GM21528 (cell line): Measurements from ENCODE around the gene TRPV3.
"Not testable (repeated sequence)": the region's sequence is repeated elsewhere in the genome, so short reads cannot be mapped to it uniquely, and the experiment has no call there.

ENCODE experiments used
- ATAC-seq: cut with Tn5 transposase; IDR thresholded peaks from one replicate; pipeline ENCODE4 v1.9.1; 2021; ENCODE audit warnings: mild to moderate bottlenecking, moderate library complexity; ENCODE audit not compliant: unreplicated experiment, low FRiP score

TRPV3 gene

DNA sequence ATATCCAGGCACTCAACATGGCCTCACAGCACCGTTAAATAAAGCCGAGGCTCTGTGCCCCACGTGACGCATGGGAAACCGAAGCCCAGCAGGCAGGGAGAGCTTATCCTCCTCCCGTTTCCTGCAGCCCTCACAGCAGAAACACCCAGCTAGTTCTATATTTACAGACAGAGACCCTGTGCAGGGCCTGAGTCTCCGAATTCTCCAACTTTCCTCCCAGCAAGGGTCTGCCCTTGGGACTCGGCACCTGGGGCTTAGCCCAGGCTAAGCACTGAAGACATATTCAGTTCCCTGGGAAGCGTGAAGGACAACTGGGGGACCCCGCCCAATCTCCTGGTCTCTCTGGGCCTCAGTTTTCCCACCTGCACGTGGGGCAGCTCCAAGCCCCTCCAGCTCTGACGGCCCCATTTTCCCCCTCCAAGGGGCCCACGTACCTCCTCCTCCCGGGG, 29.2 kb downstream of the TRPV3 start:
- ATAC-seq, result no peak

GRCh38 chr17:3527896-3528295, 29.7 kb downstream of the TRPV3 start:
- ATAC-seq, result no peak

DNA sequence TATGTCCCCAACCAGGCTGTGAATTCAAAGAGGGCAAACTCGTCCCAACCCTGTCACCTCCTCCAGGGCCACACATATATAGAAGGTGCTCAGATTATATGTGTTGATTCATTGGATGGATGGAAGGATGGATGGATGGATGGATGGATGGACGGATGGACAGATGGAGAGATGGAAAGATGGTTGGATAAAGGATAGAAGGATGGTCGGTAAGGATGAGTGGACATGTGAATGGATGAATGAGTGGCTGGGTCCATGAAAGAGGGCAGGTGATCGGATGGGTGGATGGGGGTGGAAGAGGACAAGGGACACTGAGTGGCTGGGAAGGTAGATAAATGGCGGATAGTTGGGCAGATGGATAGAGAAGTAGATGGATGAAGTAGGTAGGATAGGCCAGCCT, 30.1 kb downstream of the TRPV3 start:
- ATAC-seq, result no peak

DNA sequence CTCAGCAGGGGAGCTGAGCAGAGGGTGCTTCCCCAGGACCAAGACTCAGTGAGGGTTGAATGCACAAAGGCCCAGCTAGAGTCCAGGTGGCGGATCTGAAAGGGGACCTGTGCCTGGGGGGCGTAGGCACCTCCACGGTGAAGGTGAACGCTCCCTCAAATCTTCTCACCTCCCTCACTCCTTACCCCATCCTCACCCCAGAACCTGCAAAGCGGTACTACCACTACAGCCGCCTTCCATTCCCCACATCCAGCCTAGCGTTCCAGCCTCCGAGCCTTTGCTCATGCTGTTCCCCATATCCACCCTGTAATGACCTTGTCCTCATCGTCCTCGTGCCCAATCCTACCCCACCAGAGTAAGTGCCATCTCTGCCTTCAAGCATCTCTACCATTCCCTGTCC, 30.6 kb downstream of the TRPV3 start:
- ATAC-seq, result no peak

- no peak for ATAC-seq
Measured at GRCh38 chr17:3526491-3526890, 31.1 kb downstream of the TRPV3 start.

- ATAC-seq, result no peak
Measured at GRCh38 chr17:3524024-3524423, 33.6 kb downstream of the TRPV3 start.

GRCh38 chr17:3519472-3519871, 38.1 kb downstream of the TRPV3 start:
- ATAC-seq, result not testable (repeated sequence)

DNA sequence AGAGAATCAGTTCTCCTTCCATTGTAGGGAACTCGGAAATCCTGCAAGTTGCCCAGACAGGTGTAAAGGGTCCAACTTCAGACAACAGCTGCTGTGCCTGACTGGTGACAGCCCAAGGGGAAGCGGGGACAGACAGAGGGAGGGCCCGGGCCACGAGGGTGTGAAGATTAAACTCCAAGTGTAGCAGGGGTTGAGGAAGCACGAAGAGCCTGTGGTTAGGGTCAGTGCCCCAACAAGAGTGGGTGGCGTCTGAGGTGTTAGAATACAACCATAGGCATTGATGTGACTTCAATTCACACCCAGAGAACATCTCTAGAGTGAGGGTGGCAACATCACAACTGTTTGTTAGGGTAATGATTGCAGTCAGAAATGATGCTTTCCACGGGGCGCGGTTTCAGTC, 42.7 kb downstream of the TRPV3 start:
- ATAC-seq, result no peak

- not testable (repeated sequence) for ATAC-seq
Measured at GRCh38 chr17:3514167-3514566, 43.4 kb downstream of the TRPV3 start.

DNA sequence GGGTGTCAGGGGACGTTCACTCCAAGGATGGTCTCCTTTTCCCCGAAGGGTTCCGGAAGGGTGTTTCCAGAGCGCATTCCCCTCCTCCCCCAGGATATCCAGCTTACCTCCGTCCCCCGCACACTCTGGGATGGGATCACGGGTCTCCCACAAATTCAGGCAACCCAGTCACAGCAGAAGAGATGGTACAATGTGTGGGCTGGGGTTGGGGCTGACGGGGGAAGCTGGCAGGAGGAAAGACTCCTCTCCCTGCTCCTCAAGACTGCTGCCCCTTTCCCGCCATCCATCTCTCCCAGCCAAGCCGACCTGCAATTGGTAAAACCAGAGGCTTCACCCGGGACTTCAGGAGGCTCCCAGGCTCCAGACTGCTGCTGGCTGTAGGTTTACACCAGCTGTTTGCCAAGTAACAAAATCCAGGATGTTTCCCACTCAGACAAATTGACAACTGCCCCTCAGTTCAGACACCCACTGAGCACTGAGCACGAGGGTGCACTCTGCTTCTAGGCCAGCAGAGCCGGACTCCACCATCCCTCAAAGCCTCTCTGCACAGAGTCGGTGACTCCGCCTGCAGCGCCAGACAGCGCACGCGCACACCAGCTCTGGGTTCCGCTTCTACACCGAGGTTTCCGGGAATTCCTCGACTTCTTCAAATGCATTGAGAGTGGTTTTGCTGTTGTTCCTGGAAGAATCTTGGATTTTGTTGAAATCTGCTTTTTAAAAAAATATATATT, 44.1 kb downstream of the TRPV3 start:
- ATAC-seq, result no peak

GRCh38 chr17:3512505-3513171, 45.0 kb downstream of the TRPV3 start:
- no peak for ATAC-seq

DNA sequence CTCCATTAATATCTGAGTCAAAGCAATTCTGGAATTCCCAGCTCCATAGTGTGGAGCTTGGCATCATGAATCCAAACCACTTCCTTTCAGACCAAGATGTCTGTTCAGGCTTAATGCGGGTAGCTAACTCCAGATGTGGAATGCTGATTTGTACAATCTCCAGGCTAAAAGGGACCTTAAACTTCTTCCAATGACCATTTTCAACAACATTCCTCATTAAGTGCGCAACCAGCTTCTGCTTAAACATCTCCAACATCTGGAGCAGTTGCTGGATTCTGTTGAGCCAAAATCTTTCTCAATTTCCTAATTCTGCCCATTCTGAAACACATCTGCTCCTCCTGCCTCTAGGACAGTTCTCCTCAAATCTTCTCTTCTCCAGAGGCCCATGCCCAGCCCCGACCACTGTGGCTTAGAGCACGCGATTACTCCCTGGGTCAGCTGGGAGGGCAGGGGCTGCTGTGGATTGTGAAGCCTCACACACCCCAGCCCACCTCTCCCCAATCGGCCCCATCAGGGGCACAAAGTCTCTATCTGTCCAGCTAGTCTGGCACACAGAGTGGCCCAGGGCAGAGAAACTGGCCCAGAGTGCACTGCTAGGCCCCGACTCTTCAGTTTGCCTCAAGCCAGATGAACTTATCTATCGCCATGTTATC, 45.6 kb downstream of the TRPV3 start:
- no peak for ATAC-seq

GRCh38 chr17:3510090-3510489, 47.5 kb downstream of the TRPV3 start:
- no peak for ATAC-seq

- ATAC-seq, result no peak
Measured at GRCh38 chr17:3507869-3508268, 49.7 kb downstream of the TRPV3 start.

DNA sequence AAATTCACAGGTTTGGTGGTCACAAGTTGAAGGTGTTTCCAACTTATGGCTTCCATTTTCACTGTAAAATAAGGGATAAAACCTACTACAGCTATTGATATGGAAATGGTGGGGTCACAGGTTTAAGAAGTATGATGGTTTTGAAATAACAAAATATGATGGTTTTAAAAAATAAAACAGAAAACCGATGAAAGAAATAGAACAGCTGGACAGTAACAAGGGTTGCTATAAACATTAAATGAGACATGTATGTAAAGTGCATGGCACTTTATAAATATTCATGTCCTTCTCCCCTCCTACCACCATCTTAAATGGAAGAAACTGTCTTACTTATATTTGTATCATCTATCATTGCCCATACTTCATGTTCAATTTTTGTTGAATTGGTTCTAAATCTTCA, 50.5 kb downstream of the TRPV3 start:
- ATAC-seq, result no peak

GRCh38 chr17:3506054-3506453, 51.6 kb downstream of the TRPV3 start:
- no peak for ATAC-seq

DNA sequence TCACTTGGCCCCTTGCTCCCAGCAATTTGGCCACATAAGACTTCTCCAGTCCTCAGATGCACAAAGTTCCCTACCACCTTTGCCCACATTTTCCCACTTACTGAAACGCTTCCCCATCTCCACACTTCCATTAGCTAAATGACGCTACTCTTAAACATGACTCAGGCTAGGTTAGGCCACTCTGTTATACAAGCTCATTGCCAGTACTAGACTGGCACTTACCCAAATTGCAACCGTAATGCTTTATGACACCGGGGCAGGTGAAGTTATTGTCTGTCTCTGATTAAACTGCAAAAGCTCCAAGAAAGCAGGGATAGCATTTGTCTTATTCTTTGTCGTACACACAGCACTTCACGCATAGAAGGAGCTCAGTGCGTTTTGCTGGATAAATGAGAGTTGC, 52.6 kb downstream of the TRPV3 start:
- no peak for ATAC-seq

- no peak for ATAC-seq
Measured at GRCh38 chr17:3503285-3503684, 54.3 kb downstream of the TRPV3 start.

DNA sequence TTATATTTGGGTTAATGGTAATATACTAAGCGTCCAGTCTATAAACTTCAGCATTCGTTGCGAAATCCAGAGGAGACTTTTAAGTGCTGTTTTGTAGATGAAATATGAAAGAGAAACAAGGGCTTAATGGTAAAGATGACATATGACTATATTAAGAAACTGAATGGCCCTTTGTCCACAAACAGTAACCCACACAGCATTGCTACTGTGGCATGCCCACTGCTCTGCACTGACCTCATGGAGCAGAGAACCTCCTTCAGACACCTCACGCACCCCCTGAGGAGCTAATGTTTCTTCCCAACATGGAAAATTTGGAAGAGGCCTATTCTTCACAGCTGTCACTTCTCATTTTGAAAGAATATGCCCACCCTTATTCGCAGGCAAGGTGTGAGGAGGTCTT, 55.1 kb downstream of the TRPV3 start:
- no peak for ATAC-seq

DNA sequence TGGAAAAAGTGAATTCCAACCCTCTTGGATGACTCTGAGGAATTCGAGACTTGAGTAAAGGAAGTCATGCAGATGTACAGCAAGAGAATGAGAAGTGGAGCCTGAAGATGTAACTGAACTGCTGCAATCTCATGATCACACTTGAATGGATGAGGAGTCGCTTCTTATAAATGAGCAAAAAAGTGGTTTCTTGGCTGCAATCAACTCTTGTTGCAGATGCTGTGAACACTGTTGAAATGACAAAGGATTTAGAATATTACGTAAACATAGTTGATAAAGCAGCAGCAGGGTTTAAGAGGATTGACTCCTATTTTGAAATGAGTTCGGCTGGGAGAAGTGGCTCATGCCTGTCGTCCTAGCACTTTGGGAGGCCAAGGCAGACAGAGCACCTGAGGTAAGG, 56.3 kb downstream of the TRPV3 start:
- no peak for ATAC-seq

DNA sequence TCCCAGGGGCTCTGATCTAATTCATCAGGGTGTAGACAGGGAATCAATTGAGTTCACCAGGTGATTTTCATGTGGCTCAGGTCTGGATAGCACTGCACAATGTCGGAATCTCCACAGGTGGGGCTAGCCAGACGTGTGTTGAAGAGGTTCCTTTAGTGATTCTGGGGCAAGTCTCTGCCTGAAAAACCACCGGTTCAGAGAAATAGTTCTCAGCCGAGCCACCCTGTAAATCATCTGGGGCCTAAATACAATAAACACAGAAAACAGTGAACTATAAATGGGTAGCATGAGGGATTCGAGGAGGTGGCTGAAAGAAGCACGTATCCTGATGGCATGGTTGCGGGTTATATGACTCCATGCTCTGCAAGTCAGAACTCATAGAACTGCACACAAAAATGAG, 60.5 kb downstream of the TRPV3 start:
- ATAC-seq, result no peak
